Spleen (tissue), 11 donors: Measurements from ENCODE around the gene HSD17B13. TPM values are rescaled to one million over a fixed set of nuclear protein-coding genes. Genes with fewer than 3 reads are reported as not detected.

Experiments used
- DNase-seq: peaks from one replicate; pipeline ENCODE4 v3.0.0-alpha.2; 2020
- H3K27ac ChIP-seq, 8 donors: fragments of 200-600 bp; sonication (generic) in 7 of 8; 1 replicate in 4 of 8; 2 replicates in 4 of 8; pipeline versions ENCODE4 v1.5.0 to v1.8.0; 2016 to 2021; ENCODE audit warnings: inconsistent platforms in 4 of 8, mild to moderate bottlenecking in 4 of 8, moderate library complexity in 1 of 8
- H3K27me3 ChIP-seq, 7 donors: fragments of 200-600 bp; sonication (generic) in 6 of 7; replicated peaks in 1 of 7; 1 replicate in 4 of 7; 2 replicates in 3 of 7; pipeline versions ENCODE4 v1.5.0 to v1.8.0; 2016 to 2021; ENCODE audit warnings: inconsistent platforms in 3 of 7, mild to moderate bottlenecking in 1 of 7
- H3K36me3 ChIP-seq, 6 donors: fragments of 200-600 bp; sonication (generic) in 5 of 6; 1 replicate in 4 of 6; 2 replicates in 2 of 6; pipeline versions ENCODE4 v1.5.0 to v1.8.0; 2016 to 2021; ENCODE audit warnings: inconsistent platforms in 2 of 6
- H3K4me1 ChIP-seq, 6 donors: fragments of 200-600 bp; sonication (generic) in 5 of 6; 1 replicate in 3 of 6; 2 replicates in 3 of 6; pipeline versions ENCODE4 v1.5.0 to v1.8.0; 2016 to 2021; ENCODE audit warnings: inconsistent platforms in 3 of 6
- H3K4me3 ChIP-seq, 8 donors: fragments of 200-600 bp; sonication (generic) in 7 of 8; 1 replicate in 4 of 8; 2 replicates in 4 of 8; pipeline versions ENCODE4 v1.5.0 to v1.8.0; 2016 to 2021; ENCODE audit warnings: inconsistent platforms in 4 of 8, mild to moderate bottlenecking in 4 of 8, moderate library complexity in 2 of 8
- H3K9me3 ChIP-seq, 8 donors: fragments of 200-600 bp; sonication (generic) in 7 of 8; 1 replicate in 4 of 8; 2 replicates in 4 of 8; pipeline versions ENCODE4 v1.5.0 to v1.8.0; 2016 to 2021; ENCODE audit warnings: inconsistent platforms in 4 of 8
- POLR2A ChIP-seq, 3 donors: fragments of 450-650 bp; IDR thresholded peaks; one replicate each; pipeline ENCODE4 v1.5.1; 2017; ENCODE audit warnings: antibody characterized with exemption in 3 of 3, mild to moderate bottlenecking in 1 of 3
- POLR2AphosphoS5 ChIP-seq, 3 donors: sonication (generic); formaldehyde crosslinking; IDR thresholded peaks; one replicate each; pipeline ENCODE4 v1.5.1; 2017; ENCODE audit warnings: antibody characterized with exemption in 3 of 3
- WGBS, 5 donors: extraction: QIAGEN DNeasy Blood & Tissue Kit in 3 of 5; methylation state at CpG; one replicate each; pipeline versions ENCODE4 v1.1.5 to v1.1.7; 2013 to 2018; 5-methylcytosine and 5-hydroxymethylcytosine counted together
- intact Hi-C: fragments of 100-400 bp; cut with DNase I; formaldehyde crosslinking; loops from one replicate; pipeline ENCODE4 v1.15.0; 2023; ENCODE audit warnings: low total_unique reads
- polyA plus RNA-seq, 3 donors: library from polyadenylated mRNA; stranded (reverse); fragments of 200-250 nt; gene quantifications; one replicate each; pipeline ENCODE4 v1.2.1, GENCODE V29; 2013
- total RNA-seq, 7 donors: library from RNA; depleted of rRNA in 3 of 7; stranded (reverse); fragments of >200 nt in 3 of 7; fragmentation: NEBNext Ultra II Directional in 4 of 7; extraction: Animal tissue kit (Norgen Biotek cat#: 25700) in 4 of 7; gene quantifications; one replicate each; pipeline versions ENCODE4 v1.1.0 to v1.2.1, GENCODE V29; 2016 to 2021
- TF ChIP-seq, protein P1 (sequence below), 11 experiments: fragments of 200-600 bp in 7 of 11; fragments of 450-650 bp in 4 of 11; sonication (generic) in 4 of 11; IDR thresholded peaks in 8 of 11; conservative IDR thresholded peaks in 3 of 11; 1 replicate in 7 of 11; 2 replicates in 4 of 11; pipeline versions ENCODE4 v1.4.0 to v1.8.0; 2016 to 2021; ENCODE audit warnings: antibody characterized with exemption in 11 of 11, inconsistent platforms in 4 of 11, mild to moderate bottlenecking in 1 of 11
- donor health status: healthy with polysubstance abuse.
- donor health status: DM: no; HTN: no; CAD: no; lungs with moderate emphysema.
- donor health status: DM: no; HTN: no; CAD: no.
- donor health status: Bipolar disorder and iron deficiency.
- donor health status: healthy.
- donor health status: DM: no; HTN: no; CAD: no.
- donor health status: DM: yes; HTN: yes; CAD: no.

The HSD17B13 gene
- total and polyA plus RNA-seq, 10 donors: 0.09 to 1.2 (median 0.40) TPM

DNA sequence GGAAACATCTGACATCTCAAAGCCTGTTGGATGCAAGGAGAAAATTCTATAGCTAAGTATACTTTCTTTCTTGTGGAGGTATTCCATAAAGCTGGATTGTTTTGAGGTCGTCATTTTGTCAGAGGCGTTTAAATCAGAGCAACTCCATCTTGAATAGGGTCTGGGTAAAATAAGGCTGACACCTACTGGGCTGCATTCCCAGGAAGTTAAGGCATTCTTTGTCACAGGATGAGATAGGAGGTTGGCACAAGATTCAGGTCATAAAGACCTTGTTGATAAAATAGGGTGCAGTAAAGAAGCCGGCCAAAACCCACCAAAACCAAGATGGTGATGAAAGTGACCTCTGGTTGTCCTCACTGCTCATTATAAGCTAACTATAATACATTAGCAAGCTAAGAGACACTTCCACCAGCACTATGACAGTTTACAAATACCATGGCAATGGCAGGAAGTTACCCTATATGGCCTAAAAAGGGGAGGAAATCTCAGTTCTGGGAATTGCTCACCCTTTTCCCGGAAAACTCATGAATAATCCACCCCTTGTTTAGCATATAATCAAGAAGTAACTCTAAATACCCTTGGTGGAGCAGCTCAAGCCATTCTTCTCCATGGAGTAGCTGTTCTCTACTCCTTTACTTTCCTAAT is 11.9 kb downstream of the HSD17B13 start:
- Histone ChIP-seq H3K27ac (no peak overlapping the region), H3K4me3 (no peak overlapping the region), H3K27me3 (no peaks in the 10 kb centered on the region), H3K36me3 (peaks cover 0 to 4% (median 0%) of the 10 kb centered on the region in 6 donors), H3K9me3 (no peaks in the 10 kb centered on the region), H3K4me1 (no peaks in the 10 kb centered on the region)
- TF ChIP-seq POLR2A (IDR thresholded peaks at IDR 0.05) (no peak), POLR2AphosphoS5 (IDR thresholded peaks at IDR 0.05) (no peak)
- TF ChIP-seq, protein P1, sequence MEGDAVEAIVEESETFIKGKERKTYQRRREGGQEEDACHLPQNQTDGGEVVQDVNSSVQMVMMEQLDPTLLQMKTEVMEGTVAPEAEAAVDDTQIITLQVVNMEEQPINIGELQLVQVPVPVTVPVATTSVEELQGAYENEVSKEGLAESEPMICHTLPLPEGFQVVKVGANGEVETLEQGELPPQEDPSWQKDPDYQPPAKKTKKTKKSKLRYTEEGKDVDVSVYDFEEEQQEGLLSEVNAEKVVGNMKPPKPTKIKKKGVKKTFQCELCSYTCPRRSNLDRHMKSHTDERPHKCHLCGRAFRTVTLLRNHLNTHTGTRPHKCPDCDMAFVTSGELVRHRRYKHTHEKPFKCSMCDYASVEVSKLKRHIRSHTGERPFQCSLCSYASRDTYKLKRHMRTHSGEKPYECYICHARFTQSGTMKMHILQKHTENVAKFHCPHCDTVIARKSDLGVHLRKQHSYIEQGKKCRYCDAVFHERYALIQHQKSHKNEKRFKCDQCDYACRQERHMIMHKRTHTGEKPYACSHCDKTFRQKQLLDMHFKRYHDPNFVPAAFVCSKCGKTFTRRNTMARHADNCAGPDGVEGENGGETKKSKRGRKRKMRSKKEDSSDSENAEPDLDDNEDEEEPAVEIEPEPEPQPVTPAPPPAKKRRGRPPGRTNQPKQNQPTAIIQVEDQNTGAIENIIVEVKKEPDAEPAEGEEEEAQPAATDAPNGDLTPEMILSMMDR (IDR thresholded peaks at IDR 0.05 in 8 of 11, conservative IDR thresholded peaks at IDR 0.05 in 3 of 11): no peak
- intact Hi-C loops: no loop called here
- WGBS, 5 donors: 74 to 91% (median 81%) methylated on average over 4 of the region's 4 CpGs
- DNase-seq: no peak

DNA sequence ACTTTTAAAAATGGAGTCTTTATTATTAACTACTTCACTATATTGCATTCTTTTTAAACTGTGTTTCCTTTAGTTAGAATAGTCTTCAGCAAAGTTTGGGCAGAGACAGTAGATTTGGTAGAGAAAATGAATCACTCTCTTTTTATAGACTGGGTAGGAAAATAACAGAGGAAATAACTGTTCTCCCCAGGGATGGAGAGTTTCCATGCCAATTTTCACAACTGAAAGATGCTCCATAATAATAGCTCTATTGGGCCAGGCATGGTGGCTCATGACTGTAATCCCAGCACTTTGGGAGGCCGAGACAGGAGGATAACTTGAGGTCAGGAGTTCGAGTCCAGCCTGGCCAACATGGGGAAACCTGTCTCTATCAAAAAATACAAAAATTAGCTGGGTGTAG is 13.1 kb downstream of the HSD17B13 start:
- H3K4me3 ChIP-seq: no peak overlapping the region
- no peak for DNase-seq
- H3K36me3 ChIP-seq: peaks cover 0 to 4% (median 0%) of the 10 kb centered on the region in 6 donors
- no peaks in the 10 kb centered on the region for H3K9me3 ChIP-seq
- H3K27ac ChIP-seq: no peak overlapping the region
- H3K4me1 ChIP-seq: no peaks in the 10 kb centered on the region
- 90 to 98% (median 92%) methylated on average over 2 of the region's 2 CpGs for WGBS, 5 donors
- H3K27me3 ChIP-seq: no peaks in the 10 kb centered on the region
- intact Hi-C loops: no loop called here
- no peak for TF ChIP-seq POLR2A (IDR thresholded peaks at IDR 0.05)

DNA sequence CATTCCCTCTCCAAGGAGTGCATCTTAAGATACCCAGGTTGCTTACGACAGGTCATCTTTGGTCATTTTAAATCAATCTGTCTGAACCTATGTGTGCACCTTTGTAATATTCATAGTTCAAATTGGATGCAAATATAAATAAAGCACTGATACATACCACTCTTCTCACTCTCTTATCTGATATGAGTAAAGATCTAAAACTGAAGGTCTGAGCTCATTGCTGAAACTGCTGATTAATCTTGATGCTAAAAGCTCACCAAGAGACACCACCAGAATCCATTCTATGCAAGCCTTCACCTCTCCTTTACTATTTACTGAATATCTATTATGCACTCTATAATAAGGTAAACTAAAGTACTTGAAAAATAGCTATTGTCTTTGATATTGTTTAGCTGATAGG is 16.6 kb downstream of the HSD17B13 start:
- Histone ChIP-seq H3K27ac (no peak overlapping the region), H3K36me3 (peaks cover 0 to 4% (median 0%) of the 10 kb centered on the region in 6 donors), H3K9me3 (no peaks in the 10 kb centered on the region), H3K27me3 (no peaks in the 10 kb centered on the region), H3K4me3 (no peak overlapping the region), H3K4me1 (no peaks in the 10 kb centered on the region)
- intact Hi-C loops: no loop called here
- no peak for TF ChIP-seq POLR2AphosphoS5 (IDR thresholded peaks at IDR 0.05)
- TF ChIP-seq, protein P1 (IDR thresholded peaks at IDR 0.05 in 8 of 11, conservative IDR thresholded peaks at IDR 0.05 in 3 of 11): no peak
- TF ChIP-seq POLR2A (IDR thresholded peaks at IDR 0.05): no peak
- 90 to 100% (median 93%) methylated on average over 1 of the region's 1 CpG for WGBS, 5 donors
- DNase-seq: no peak

DNA sequence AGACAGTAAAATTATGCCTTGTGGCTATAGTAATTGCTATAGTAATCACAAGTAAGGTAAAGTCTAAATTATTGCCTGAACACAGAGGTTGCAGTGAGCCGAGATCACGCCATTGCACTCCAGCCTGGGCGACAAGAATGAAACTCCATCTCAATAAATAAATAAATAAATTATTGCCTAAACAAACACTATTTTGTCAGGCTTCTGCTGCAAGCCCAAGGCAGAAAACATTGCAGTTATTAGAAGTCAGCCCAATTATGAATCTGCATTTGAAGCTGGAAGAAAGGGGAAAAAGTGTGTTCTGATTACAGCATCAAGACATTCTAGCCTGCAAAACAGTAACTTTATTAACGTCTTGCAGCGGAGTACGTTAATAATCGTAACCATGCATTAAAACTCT is 17.1 kb downstream of the HSD17B13 start:
- intact Hi-C loops: no loop called here
- no peak for TF ChIP-seq POLR2A (IDR thresholded peaks at IDR 0.05)
- TF ChIP-seq POLR2AphosphoS5 (IDR thresholded peaks at IDR 0.05): no peak
- TF ChIP-seq, protein P1 (IDR thresholded peaks at IDR 0.05 in 8 of 11, conservative IDR thresholded peaks at IDR 0.05 in 3 of 11): no peak
- H3K4me1 ChIP-seq: no peaks in the 10 kb centered on the region
- no peak overlapping the region for H3K4me3 ChIP-seq
- peaks cover 0 to 4% (median 0%) of the 10 kb centered on the region in 6 donors for H3K36me3 ChIP-seq
- H3K9me3 ChIP-seq: no peaks in the 10 kb centered on the region
- WGBS, 5 donors: 89 to 96% (median 94%) methylated on average over 7 of the region's 7 CpGs
- no peak for DNase-seq
- no peak overlapping the region for H3K27ac ChIP-seq
- H3K27me3 ChIP-seq: no peaks in the 10 kb centered on the region
